Stimulated activated CD8-positive, alpha-beta memory T cell treated with anti-CD3 and anti-CD28 coated beads, Interleukin-7, amount 100 ng/mL, for 1 hour (primary cell): ENCODE data around the gene ARHGEF28.

ENCODE experiments used
- DNase-seq, 2 donors: peaks; one replicate each; pipeline ENCODE4 v3.0.0-alpha.2; 2020; ENCODE audit warnings: low read depth in 2 of 2

The ARHGEF28 gene

GRCh38 chr5:73962801-73963425 lies 336.9 kb downstream of the ARHGEF28 start:
- DNase-seq = no peak

GRCh38 chr5:73964352-73964865 lies 338.4 kb downstream of the ARHGEF28 start:
- DNase-seq = no peak

GRCh38 chr5:73966451-73966850 lies 340.5 kb downstream of the ARHGEF28 start:
- no peak for DNase-seq

DNA sequence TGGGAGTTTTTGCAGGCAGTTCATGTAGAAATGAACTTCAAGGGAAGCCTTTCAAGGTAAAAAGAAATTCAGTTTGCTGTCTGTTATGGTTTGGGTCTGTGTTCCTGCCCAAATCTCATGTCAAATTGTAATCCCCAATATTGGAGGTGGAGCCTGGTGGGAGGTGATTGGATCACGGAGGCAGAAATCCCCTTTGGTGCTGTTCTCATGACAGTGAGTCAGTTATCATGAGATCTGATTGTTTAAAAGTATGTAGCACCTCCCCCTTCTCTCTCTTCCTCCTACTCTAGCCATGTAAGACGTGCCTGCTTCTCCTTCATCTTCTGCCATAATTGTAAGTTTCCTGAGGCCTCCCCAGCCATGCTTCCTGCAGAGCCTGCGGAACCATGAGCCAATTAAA lies 341.4 kb downstream of the ARHGEF28 start:
- no peak for DNase-seq

DNA sequence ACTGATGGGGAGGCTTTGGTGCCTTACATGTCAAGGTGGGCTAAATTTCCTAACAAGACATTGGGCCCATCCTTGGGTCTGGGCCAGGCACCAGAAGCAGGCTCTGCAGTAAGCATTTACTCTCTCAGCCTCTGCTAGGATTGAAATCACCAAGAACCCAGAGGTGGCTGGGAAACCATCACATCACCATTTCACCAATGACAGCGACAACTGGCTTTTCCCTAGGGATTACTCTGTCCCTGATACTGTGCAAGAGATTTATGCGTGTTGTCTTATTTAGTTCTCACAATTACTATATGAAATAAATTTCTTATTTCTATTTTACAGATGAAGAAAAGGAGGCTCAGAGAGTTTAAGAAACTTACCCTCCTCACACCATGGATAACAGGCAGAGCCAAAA lies 342.2 kb downstream of the ARHGEF28 start:
- DNase-seq = no peak

DNA sequence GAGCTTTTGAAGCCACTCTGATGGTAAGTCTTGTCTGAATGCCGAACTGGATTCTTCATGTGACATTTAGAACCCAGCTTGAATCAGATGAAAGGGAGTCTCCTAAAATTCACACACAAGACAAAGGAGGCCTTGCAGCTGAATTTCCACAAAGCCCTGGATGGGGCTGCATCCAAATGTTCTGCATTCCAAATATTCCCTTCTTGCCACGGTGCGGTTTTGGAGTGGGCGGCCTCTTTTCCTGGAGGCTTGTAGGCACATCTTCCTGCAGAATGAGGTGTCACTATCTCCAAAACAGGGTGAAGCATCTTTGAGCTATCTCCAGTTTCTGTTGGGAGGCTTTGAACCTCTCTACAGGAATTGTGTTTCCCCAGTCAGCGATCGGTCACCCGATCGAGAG lies 342.7 kb downstream of the ARHGEF28 start:
- DNase-seq = no peak

DNA sequence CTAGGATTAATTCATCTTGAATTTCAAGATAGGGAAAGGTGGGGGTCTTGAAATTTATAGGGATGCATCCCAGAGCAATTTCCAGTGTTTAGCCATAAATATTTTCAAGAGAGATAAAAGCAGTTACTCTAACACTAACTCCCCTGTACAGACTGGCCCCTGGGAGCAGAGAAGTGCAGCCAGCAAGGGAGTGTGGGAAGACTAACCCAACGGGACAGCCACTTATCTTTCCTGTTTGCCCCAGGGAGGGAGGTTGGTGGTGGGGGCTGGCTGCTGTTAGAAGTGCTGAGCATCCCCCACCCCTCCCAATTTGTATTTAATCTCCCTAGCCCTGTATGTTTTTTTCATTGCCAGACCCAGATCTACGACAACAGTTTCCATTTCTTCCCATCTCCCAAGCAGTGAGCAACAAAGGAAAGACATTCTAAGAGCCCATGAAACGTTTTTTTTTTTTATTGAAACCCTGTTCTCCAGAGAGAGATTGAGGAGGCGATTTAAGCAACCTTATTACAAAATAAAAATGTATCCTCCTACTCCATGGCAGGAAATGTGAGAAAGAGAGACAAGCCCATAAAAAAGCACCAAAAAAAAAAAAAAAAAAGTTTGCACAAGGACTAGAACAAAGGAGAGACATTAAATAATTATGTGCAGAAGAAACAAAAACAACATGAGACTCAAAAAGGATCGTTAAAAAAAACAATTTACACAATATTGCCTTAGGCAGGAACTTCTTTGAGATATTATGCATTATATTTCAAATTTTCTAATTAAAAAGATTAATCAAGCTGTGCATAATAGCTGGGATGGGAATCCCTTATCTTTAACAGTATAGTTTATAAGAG lies 343.4 kb downstream of the ARHGEF28 start:
- no peak for DNase-seq

- DNase-seq = no peak
Measured at GRCh38 chr5:73971326-73971725, 345.3 kb downstream of the ARHGEF28 start.

DNA sequence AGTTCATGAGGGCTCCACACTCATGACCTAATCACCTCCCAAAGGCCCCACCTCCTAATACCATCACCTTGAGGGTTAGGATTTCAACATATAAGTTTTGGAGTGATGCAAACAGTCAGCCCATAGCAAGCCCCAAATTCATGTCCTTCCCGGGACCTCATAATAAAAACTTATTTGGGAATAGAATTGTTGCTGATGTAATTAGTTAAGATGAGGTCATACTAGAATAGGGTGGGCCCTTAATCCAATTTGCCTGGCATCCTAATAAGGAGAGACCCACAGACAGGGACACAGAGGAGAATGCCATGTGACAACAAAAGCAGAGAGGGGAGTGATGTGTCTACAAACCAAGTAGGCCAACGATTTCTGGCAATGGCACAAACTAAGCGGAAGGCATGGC lies 347.1 kb downstream of the ARHGEF28 start:
- DNase-seq = no peak

GRCh38 chr5:73974871-73975360 lies 348.9 kb downstream of the ARHGEF28 start:
- no peak for DNase-seq

DNA sequence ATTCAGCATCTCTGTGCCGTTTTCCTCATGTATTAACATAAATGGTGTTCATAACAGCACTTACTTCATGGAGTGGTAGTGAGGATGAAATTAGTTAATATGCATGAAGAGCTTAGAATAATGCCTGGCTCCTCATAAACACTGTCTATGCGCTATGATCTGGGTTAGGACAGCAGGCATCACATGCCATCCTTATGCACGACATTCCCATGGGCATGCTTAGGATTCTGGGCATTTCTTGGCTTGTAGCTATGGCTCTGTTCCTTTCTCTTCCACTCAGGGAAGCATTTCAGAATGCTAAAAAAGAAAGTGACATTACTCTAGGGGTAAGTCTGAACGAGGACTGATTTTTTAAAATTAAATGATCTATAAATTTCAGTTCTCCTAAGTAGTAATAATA lies 349.8 kb downstream of the ARHGEF28 start:
- DNase-seq = no peak

DNA sequence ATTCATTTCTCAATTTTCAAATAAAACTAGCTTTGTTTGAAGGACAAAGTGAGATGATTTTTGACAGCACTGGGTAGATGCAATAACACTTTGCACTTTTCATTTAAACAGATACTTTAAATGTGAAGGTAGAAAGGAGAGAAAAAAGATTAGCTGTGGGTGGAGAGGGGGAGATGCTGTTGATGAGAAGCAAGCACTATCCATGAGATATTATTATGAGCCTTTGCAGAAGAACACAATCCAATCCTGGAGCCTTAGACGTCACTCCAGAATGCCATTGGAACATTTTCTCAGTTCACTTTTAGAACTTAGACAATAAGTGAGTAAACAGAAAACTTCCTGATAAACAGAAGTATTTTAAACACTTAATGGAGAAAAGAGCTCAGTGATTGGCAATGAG lies 351.1 kb downstream of the ARHGEF28 start:
- DNase-seq = no peak

- DNase-seq = no peak
Measured at GRCh38 chr5:73979321-73979720, 353.3 kb downstream of the ARHGEF28 start.

GRCh38 chr5:73981704-73982103 lies 355.7 kb downstream of the ARHGEF28 start:
- no peak for DNase-seq

DNA sequence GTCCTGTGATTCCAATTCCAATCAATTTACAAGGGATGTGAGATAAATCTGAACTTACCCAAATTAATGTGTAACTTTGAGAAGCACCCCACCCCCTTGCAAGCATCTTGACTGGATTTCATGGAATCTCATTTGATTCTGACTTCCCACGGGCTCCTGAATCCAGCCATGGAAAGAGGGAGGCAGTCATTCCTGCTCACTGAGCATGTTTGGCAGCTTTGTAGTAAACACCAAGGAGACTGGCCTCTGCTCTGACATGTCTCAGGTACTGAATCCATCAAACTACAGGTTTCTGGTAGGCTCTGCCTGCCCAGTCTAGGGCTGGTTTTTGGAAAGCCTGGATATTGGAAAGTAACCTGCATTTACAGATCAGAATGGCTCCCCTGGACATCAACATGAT lies 357.6 kb downstream of the ARHGEF28 start:
- no peak for DNase-seq

- DNase-seq = no peak
Measured at GRCh38 chr5:73985145-73985544, 359.1 kb downstream of the ARHGEF28 start.

- DNase-seq = no peak
Measured at GRCh38 chr5:73986729-73987128, 360.7 kb downstream of the ARHGEF28 start.

- no peak for DNase-seq
Measured at GRCh38 chr5:73987915-73988314, 361.9 kb downstream of the ARHGEF28 start.

DNA sequence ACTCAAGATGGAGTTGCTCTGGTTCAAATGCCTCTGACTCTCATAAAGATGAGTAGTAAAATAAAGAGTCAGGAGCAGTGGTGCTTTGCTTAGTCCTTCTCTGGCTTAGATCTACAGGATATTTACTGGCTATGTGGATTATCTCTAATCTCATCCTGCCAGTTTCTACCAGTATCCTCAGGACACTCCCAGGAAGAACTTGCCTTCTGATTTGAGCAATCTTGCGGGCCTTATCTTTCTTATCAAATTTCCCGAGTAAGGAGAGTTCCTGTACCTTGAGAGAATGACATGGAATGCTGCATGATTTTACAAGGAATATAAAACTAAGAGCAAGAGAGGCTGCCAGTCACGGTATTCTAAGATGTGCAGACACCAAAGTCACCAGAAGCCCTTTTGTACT lies 364.0 kb downstream of the ARHGEF28 start:
- no peak for DNase-seq
